ENCODE measurements around the gene LRP1B.

GRCh38 chr2:140804700-140805260 is 1326.0 kb downstream of the LRP1B start:
- TF ChIP-seq CTCF (IDR thresholded peaks at IDR 0.05): no peak
- no peak for TF ChIP-seq ESRRA (CRISPR knock-in tag; IDR thresholded peaks at IDR 0.05; ENCODE audit: borderline replicate concordance)
- no peak for TF ChIP-seq GABPB1 (CRISPR knock-in tag; IDR thresholded peaks at IDR 0.05)
- no peak for TF ChIP-seq FOXP1 (CRISPR knock-in tag; IDR thresholded peaks at IDR 0.05; ENCODE audit: borderline replicate concordance)
- TF ChIP-seq SP1 (CRISPR knock-in tag; conservative IDR thresholded peaks at IDR 0.05): no peak
- no peak for TF ChIP-seq MAX (CRISPR knock-in tag; IDR thresholded peaks at IDR 0.05)
- no peak for TF ChIP-seq NFE2L1 (CRISPR knock-in tag; IDR thresholded peaks at IDR 0.05)
- no peak for TF ChIP-seq JUN (CRISPR knock-in tag; IDR thresholded peaks at IDR 0.05)
- no peak for TF ChIP-seq MLX (CRISPR knock-in tag; IDR thresholded peaks at IDR 0.05)
- no peak for TF ChIP-seq ZBTB43 (CRISPR knock-in tag; IDR thresholded peaks at IDR 0.05)
- no peak for TF ChIP-seq ETV6 (CRISPR knock-in tag; IDR thresholded peaks at IDR 0.05)
- TF ChIP-seq TCF7 (CRISPR knock-in tag; IDR thresholded peaks at IDR 0.05; ENCODE audit: low read depth): no peak
- TF ChIP-seq E2F4 (CRISPR knock-in tag; IDR thresholded peaks at IDR 0.05; ENCODE audit: borderline replicate concordance, low read depth): no peak

Data from WTC11 (cell line).